DND-41 (cell line): ENCODE results near the gene ITGB1BP1.

Experiments
- ATAC-seq: fragments of 200-7000 bp; cut with Tn5 transposase; 3 replicates; pipeline ENCODE4 v1.9.1; 2021; ENCODE audit warnings: low read depth; ENCODE audit not compliant: insufficient read depth
- DNase-seq: peaks from one replicate; pipeline ENCODE4 v3.0.0-alpha.2; 2020
- H2AFZ ChIP-seq: 2 replicates; pipeline ENCODE4 v1.6.0; 2012; ENCODE audit warnings: low read depth, low read length
- H3K27ac ChIP-seq: 2 replicates; pipeline ENCODE4 v1.5.1; 2012; ENCODE audit warnings: low read length, inconsistent platforms
- H3K27me3 ChIP-seq: fragments of 200-600 bp; sonication (generic); 2 replicates; pipeline ENCODE4 v1.6.0; 2012; ENCODE audit warnings: low read length, mild to moderate bottlenecking, inconsistent platforms; ENCODE audit not compliant: insufficient read depth, poor library complexity
- H3K36me3 ChIP-seq: 2 replicates; pipeline ENCODE4 v1.5.1; 2012; ENCODE audit warnings: low read length, inconsistent platforms; ENCODE audit not compliant: insufficient read depth
- H3K4me1 ChIP-seq: 2 replicates; pipeline ENCODE4 v1.5.1; 2012; ENCODE audit warnings: mild to moderate bottlenecking, low read length; ENCODE audit not compliant: insufficient read depth
- H3K4me2 ChIP-seq: 2 replicates; pipeline ENCODE4 v1.6.0; 2012; ENCODE audit warnings: mild to moderate bottlenecking, moderate library complexity, low read length, inconsistent platforms; ENCODE audit not compliant: insufficient read depth
- H3K4me3 ChIP-seq, 2 experiments: fragments of 200-600 bp in 1 of 2; shearing (Covaris generic) in 1 of 2; 2 replicates each; pipeline ENCODE4 v1.5.1; 2012 to 2016; ENCODE audit warnings: inconsistent platforms in 2 of 2, low read length in 2 of 2, mild to moderate bottlenecking in 2 of 2, low read depth in 1 of 2, moderate library complexity in 1 of 2
- H3K79me2 ChIP-seq: 2 replicates; pipeline ENCODE4 v1.6.0; 2012; ENCODE audit warnings: low read length, inconsistent platforms; ENCODE audit not compliant: insufficient read depth
- H3K9ac ChIP-seq: 2 replicates; pipeline ENCODE4 v1.6.0; 2012; ENCODE audit warnings: low read depth, mild to moderate bottlenecking, inconsistent platforms, low read length, moderate library complexity
- H3K9me3 ChIP-seq: 2 replicates; pipeline ENCODE4 v1.5.1; 2012; ENCODE audit warnings: low read length, moderate library complexity, mild to moderate bottlenecking, inconsistent platforms; ENCODE audit not compliant: insufficient read depth, severe bottlenecking
- H4K20me1 ChIP-seq: 2 replicates; pipeline ENCODE4 v1.6.0; 2012; ENCODE audit warnings: low read length; ENCODE audit not compliant: insufficient read depth
- CTCF ChIP-seq: IDR thresholded peaks from 2 replicates; pipeline ENCODE4 v1.5.1; 2012; ENCODE audit warnings: borderline replicate concordance, low read length, moderate library complexity, mild to moderate bottlenecking; ENCODE audit not compliant: poor library complexity, severe bottlenecking; ENCODE audit errors: extremely low read depth
- EZH2 ChIP-seq: IDR thresholded peaks from 3 replicates; pipeline ENCODE4 v1.6.1; 2012; ENCODE audit warnings: borderline replicate concordance, low read depth, mild to moderate bottlenecking, moderate library complexity, low read length, inconsistent platforms; ENCODE audit not compliant: severe bottlenecking

The ITGB1BP1 gene

GRCh38 chr2:9388950-9389911 lies 34.1 kb downstream of the ITGB1BP1 start:
- H3K27ac ChIP-seq, result no peak overlapping the region
- H2AFZ ChIP-seq, result no peak overlapping the region
- no peak overlapping the region for H3K4me2 ChIP-seq
- H3K9ac ChIP-seq, result no peak overlapping the region
- no peaks in the 10 kb centered on the region for H3K9me3 ChIP-seq
- H4K20me1 ChIP-seq, result no peaks in the 10 kb centered on the region
- H3K36me3 ChIP-seq, result peaks cover 49% of the 10 kb centered on the region
- TF ChIP-seq EZH2, result no peak
- TF ChIP-seq CTCF, result no peak
- H3K4me3 ChIP-seq, result no peak overlapping the region
- DNase-seq, result no peak
- H3K4me1 ChIP-seq, result no peaks in the 10 kb centered on the region
- no peaks in the 10 kb centered on the region for H3K27me3 ChIP-seq
- no peaks in the 10 kb centered on the region for H3K79me2 ChIP-seq
- ATAC-seq, result no peak

- TF ChIP-seq CTCF (no peak), EZH2 (no peak)
- no peak overlapping the region for H3K9ac ChIP-seq
- no peak overlapping the region for H3K4me3 ChIP-seq
- H3K79me2 ChIP-seq, result no peaks in the 10 kb centered on the region
- H3K4me1 ChIP-seq, result no peaks in the 10 kb centered on the region
- H3K36me3 ChIP-seq, result peaks cover 43% of the 10 kb centered on the region
- H2AFZ ChIP-seq, result no peak overlapping the region
- H3K4me2 ChIP-seq, result no peak overlapping the region
- no peak for ATAC-seq
- no peak overlapping the region for H3K27ac ChIP-seq
- DNase-seq, result no peak
- no peaks in the 10 kb centered on the region for H4K20me1 ChIP-seq
- H3K9me3 ChIP-seq, result no peaks in the 10 kb centered on the region
- H3K27me3 ChIP-seq, result no peaks in the 10 kb centered on the region
Measured at GRCh38 chr2:9388199-9388681, 35.1 kb downstream of the ITGB1BP1 start.

GRCh38 chr2:9385841-9386240 lies 37.5 kb downstream of the ITGB1BP1 start:
- DNase-seq (no peak), ATAC-seq (no peak)
- TF ChIP-seq EZH2 (no peak), CTCF (no peak)
- Histone ChIP-seq H3K4me2 (no peak overlapping the region), H3K4me1 (no peaks in the 10 kb centered on the region), H2AFZ (no peak overlapping the region), H3K27me3 (no peaks in the 10 kb centered on the region), H3K36me3 (peaks cover 58% of the 10 kb centered on the region), H3K4me3 (no peak overlapping the region), H4K20me1 (no peaks in the 10 kb centered on the region), H3K9me3 (no peaks in the 10 kb centered on the region), H3K27ac (no peak overlapping the region), H3K79me2 (no peaks in the 10 kb centered on the region), H3K9ac (no peak overlapping the region)
